OCI-LY7 (cell line): ENCODE results near the gene PCDH11Y.
"Not testable (repeated sequence)": the region's sequence is repeated elsewhere in the genome, so short reads cannot be mapped to it uniquely, and the experiment has no call there.

Experiments
- CTCF ChIP-seq: fragments of 200-600 bp; sonication (generic); conservative IDR thresholded peaks from 2 replicates; pipeline ENCODE4 v1.5.1; 2014; ENCODE audit warnings: mild to moderate bottlenecking, antibody characterized with exemption, low read length, moderate library complexity, mixed read lengths
- EZH2phosphoT487 ChIP-seq: fragments of 200-600 bp; sonication (generic); IDR thresholded peaks from 2 replicates; pipeline ENCODE4 v1.6.1; 2018; ENCODE audit warnings: low read depth, borderline replicate concordance, mild to moderate bottlenecking, mixed run types, antibody characterized with exemption, low read length, moderate library complexity, mixed read lengths

- TF ChIP-seq CTCF, EZH2phosphoT487: not testable (repeated sequence)
Observed at GRCh38 chrY:4994892-4995291, 5.2 kb upstream of the PCDH11Y start.
